ENCODE measurements around the gene RXRA.

- no peak for TF ChIP-seq CTCF (IDR thresholded peaks at IDR 0.05)
- TF ChIP-seq EP300 (IDR thresholded peaks at IDR 0.05) = no peak
Measured at GRCh38 chr9:134406366-134407120, 80.3 kb downstream of the RXRA start.

All from tibial nerve (tissue), 4 donors.